ENCODE data around the gene ATG16L2. TPM values are rescaled to one million over a fixed set of nuclear protein-coding genes. Genes with fewer than 3 reads are reported as not detected.
"Not testable (repeated sequence)": the region's sequence is repeated elsewhere in the genome, so short reads cannot be mapped to it uniquely, and the experiment has no call there.

ATG16L2 gene
- polyA plus RNA-seq, 1 donor = 17.9 TPM

DNA sequence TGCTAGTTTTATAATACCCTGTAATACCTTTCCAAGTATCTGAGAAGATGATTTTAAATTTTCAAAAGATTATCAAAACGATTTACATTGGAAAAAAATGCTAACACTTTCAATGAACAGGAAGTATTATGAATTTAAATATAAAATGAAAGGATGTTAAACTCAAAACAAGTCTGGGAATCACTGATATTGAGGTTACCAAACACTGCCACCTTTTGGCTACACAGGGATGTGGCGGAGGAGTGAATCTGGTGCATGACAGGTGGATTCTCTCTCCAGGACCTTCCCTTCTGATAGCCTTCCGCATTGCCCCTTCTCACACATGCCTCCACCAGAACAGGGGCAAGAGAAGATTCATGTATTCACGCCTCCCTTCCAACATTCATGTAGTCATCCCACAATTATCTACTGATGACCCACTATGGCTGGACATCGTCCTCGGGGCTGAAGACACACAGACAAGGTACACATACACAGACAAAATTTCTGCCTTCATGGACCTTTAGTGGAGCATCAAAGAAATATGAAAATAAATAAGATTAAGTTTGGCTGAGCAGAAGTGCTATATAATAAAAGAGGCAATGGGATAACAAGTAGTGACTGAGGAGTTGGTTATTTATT, 34.7 kb downstream of the ATG16L2 start:
- no peak for DNase-seq

DNA sequence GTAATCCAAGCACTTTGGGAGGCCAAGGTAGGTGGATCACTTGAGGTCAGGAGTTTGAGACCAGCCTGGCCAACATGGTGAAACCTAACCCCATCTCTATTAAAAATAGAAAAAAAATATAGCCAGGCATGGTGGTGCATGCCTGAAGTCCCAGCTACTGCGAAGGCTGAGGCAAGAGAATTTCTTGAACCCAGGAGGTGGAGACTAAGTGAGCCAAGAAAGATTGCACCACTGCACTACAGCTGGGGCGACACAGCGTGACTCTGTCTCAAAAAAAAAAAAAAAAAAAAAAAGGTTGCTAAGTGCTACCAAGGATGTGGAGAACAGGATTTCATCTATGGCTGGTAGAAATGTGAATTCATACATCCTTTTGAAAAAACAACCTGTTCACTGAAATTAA, 36.6 kb downstream of the ATG16L2 start:
- no peak for DNase-seq

DNA sequence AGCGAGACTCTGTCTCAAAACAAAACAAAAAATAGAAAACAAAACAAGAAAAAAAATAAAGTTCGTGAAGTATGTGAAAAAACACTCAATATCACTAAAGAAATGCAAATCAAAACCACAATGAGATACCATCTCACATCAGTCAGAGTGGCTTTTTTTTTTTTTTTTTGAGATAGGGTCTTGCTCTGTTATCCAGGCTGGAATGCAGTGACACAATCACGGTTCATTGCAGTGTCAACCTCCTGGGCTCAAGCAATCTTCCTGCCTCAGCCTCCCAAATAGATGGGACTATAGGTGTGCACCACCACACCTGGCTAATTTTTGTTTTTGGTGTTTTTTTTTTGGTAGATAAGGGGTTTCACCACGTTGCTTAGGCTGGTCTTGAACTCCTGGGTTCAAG, 37.5 kb downstream of the ATG16L2 start:
- DNase-seq = no peak

DNA sequence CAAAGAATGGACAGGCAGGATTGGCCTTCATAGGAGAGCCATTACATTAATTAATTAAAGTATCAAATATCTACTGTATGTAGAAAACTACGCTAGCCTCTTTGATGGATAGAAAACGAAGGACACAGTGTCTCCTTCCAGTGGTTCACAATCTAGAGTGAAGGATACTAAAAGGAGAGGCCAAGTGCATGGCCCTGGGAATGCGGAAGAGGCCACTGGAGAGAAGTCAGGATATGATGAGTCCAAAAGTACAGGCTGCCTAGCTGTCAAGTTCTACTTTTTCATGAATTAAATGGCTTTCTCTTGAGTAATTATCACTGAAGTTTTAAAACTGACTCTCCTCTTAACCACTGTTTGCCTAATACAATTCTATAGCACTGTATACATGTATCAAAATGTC, 41.9 kb downstream of the ATG16L2 start:
- DNase-seq = no peak

DNA sequence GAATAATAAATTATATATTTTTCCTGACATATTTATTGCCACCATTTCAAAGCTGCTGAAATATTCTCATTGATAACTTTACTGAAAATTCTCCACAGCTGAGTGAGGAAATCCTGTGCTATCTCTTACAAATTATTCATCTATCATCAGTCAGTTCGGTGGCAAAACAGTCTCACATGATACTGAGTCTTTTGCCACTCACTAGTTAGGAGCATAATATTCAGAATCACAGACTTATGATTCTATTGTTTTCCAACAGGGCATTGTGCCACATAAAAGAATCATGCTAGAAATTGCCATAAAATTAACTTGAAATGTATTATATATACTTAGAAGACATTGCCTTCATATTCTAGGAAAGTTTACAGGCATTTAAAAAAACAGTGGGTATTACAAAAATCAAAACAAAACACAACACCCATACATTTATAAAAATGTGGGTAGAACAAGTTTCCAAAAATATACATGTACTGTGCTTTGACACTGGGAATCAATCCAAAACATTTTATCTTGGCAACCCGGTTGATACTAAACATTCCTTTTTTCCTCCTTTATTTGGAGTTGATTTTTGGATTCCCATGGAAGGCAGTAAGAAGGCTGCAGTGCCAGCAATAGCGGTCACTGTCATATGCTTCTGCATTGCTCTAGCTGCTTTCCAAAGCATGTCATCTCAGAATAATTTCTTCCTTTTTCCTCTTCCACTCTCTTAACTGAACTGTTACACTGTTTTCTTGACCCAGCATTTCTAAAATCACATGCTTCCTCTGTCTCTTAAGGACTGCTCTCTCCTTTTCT, 42.5 kb downstream of the ATG16L2 start:
- DNase-seq = peak; percentile 49

DNA sequence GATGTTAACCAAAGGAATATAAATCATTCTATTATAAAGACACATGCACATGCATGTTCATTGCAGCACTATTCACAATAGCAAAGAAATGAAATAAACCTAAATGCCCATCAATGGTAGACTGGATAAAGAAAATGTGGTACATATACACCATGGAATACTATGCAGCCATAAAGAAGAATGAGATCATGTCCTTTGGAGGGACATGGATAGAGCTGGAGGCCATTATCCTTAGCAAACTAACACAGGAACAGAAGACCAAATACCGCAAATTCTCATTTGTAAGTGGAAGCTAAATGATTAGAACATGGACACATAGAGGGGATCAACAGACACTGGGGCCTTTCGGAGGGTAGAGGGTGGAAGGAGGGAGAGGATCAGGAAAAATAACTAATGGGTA, 44.1 kb downstream of the ATG16L2 start:
- not testable (repeated sequence) for DNase-seq

DNA sequence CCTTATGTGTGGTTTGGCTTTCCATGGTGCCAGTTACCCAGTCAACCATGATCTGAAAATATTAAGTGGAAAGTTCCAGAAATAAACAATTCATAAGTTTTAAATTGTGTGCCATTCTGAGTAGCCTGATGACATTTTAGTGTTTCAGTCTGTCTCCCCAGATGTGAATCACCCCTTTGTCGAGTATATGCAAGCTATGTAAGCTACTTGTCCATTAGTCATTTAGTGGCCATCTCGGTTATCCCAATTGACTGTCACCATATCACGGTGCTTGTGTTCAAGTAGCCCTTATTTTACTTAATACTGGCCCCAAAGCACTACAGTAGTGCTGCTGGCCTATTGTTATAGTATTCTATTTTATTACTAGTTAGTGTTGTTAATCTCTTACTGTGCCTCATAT, 44.9 kb downstream of the ATG16L2 start:
- no peak for DNase-seq

DNA sequence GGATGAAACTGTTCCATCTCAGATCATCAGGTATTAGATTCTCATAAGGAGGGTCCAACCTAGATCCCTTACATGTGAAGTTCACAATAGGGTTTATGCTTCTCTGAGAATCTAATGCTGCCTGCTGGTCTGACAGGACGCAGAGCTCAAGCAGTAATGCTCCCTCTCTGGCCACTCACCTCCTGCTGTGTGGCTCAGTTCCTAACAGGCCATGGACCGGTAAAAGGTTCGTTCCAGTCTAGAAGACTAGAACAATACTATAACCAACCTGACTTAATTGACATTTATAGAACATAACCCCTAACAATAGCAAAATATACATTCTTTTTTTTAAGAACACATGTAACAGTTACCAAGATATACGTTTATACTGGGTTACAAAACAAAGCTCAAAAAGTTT, 45.8 kb downstream of the ATG16L2 start:
- DNase-seq = no peak

DNA sequence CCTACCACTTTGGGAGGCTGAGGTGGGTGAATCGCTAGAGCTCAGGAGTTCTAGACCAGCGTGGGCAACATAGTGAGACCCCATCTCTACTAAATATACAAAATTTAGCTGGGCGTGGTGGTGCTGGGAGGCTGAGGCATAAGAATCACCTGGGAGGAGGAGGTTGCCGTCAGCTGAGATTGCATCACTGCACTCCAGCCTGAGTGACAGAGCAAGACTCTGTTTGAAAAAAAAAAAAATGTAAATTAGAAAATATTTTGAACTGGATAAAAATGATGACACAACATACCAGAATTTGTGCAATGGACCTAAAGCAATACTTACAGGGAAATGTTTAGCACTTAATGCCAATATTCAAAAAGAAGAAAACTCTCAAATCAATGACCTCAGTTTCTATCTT, 46.4 kb downstream of the ATG16L2 start:
- DNase-seq = no peak

DNA sequence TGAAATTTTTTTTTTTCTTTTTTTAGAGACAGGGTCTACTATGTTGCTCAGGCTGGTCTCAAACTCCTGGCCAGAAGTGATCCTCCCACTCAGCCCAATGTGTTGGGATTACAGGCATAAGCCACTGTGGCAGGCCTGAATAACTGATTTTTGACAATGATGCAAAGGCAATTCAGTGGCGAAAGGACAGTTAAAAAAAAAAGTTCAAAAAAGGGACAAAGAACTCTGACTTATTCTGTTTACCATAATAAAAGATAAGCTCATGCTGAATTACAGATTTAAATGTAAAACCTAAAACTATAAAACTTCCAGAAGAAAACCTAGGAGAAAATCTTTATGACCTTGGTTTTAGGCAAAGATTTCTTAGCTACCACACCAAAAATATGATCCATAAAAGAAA, 48.9 kb downstream of the ATG16L2 start:
- DNase-seq = no peak

DNA sequence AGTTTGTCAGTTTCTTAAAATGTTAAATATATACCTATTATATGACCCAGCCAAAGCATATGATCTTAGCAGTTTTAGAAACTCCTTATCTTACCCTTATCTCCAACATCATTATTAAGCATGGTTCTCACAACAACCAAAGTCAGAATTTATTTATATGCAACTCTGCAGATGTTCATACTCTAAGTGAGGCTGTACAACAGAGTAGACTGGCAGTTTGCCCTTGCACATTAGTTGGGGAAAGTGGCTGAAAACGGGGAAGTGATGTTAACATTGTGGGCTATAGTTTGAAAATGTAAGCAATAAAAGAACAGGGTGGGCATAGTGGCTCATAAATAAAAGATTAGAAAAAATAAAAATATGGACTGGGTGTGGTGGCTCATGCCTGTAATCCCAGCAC, 49.7 kb downstream of the ATG16L2 start:
- no peak for DNase-seq

DNA sequence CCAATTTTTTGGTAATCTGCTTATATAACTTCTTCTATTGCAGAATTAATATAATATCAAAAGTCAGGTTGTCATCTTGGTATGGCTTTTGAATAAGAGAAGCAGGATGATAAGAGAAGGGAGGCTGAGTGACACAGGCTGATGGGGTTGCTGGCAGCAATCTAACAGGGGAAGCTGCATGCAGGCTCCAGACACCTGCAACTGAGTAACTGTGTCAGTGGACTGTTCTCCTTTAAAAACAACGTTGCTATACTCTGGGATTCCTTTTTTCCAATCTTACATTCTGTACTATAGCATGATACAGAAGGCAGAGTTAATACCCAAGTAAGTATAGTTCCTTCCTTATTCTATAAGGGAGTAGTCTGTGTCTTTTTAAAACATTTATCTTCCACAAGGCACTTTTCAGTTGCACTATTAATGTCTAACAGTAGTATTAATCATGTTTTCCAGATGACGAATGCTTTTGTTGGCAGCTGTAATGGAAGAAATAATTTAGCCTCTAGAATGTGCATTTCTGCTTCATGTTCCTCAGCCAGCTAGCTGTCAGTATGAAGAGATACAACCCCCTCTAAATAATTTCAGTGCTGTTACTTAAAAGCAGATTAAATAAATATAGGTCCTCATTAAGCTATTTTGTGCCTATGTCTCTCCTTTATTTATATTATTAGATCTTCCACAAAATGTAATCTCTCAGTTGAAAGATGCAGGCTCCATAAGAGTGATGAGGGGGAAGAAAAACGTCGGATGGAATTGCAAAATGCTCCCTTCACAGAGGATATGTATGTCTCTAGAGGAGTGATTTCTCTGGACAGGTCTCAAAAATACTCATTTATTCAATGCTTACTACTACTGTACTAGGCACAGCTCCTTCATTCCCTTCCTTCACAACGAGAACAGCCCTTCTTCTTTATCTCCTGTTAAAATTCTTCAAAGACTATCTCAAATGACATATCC, 50.8 kb downstream of the ATG16L2 start:
- DNase-seq = peak; percentile 80

DNA sequence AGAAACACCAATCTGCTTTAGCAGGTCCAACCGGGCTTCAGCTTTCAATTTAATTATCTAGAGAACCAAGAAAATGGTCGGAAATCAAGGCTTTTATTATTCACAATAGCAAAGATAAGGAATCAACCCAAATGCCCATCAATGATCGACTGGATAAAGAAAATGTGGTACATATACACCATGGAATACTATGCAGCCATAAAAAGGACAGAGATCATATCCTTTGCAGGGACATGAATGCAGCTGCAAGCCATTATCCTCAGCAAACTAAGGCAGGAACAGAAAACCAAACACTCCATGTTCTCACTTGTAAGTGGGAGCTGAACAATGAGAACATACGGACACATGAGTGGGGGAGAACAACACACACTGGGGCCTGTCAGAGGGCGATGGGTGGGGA, 53.8 kb downstream of the ATG16L2 start:
- no peak for DNase-seq

DNA sequence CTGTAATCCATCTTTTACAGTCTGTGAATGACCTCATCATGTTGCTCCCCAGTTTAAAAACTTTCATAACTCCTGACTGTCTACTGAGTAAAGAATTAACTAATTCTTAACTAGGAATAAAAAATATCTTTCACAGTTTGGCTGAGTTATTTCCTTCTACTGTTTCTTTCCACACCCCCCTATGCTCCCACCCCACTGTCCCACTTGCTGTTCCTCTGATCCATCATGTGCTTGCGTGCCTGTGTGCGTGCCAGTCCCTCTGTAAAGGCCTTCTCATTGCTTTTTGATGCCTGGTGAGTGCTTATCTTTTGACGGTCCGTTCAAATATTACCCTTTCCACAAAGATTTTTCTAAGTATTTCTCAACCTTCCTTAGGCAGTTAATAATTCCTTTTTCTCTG, 55.6 kb downstream of the ATG16L2 start:
- DNase-seq = no peak

DNA sequence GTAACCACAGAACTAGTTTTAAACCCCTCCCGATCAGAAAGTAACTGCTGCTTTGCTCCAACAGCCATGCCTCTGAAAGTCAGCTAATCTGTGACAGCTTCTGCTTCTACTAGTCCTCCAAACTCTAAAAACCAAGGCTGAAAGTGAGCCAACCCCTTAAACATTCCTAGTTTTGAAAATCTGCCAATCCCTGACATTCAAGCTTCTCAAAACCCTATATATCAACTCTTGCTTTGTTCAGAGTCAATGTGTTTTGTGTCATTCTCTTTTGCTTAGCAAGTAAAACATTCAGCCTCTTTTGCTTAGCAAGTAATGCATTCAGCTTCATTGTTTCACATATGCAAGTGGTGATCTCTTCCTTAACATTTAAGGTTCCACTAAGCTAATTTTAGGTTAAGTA, 56.9 kb downstream of the ATG16L2 start:
- DNase-seq = no peak

DNA sequence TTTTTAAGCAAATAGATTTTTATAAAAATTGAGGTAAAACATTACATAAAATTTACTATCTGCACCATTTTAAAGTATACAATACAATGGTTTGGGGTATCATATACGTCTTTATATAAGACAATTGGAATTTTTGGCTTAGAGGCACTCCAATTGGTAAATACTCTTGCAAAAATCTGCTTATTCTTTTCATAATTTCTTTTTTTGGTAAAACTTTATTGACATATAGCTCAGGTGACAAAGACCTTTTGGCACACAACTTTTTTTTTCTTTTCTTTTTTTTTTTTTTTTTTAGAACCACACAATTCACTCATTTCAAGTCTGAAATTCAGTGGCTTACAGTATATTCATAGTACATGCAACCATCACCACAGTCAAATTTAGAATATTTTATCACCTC, 57.8 kb downstream of the ATG16L2 start:
- DNase-seq = no peak

DNA sequence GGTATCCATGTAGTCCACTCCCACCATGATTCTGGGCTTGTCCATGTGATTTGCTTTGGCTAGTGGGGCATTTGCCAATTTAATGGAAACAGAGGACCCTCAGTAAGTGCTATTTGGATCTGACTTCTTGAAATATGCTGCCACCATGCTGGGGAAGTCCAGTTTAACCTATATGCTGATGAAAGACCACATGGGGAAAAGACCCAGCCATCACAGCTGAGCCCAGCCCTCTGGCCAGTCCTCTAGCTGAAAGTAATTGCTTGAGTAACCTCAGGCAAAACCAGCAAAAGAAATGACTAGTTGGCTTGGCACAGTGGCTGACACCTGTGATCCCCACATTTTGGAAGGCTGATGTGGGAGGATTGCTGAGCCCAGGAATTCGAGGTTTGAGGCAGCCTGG, 61.5 kb downstream of the ATG16L2 start:
- DNase-seq = no peak

DNA sequence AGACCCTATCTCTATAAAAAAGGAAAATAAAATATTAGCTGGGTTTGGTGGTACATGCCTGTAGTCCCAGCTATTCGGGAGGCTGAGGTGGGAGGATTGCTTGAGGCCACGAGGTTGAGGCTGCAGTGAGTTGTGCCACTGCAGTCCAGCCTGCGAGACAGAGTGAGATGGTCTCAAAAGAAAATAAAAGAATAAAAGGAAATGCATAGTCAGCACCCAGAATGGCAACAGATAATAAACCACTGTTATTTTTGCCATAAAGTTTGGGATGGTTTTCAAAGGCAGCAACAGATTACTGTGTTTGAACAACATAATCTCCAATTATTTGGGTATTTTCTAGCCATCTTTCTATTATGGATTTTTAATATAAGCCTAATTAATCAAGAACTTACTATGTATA, 61.9 kb downstream of the ATG16L2 start:
- no peak for DNase-seq

Other genes with a start within 250 kb of the ATG16L2 start
- 22.4 TPM for gene PDE2A, start 140.0 kb upstream of the ATG16L2 start, polyA plus RNA-seq (ENCODE audit: insufficient read length)
- gene ARAP1, start 62.0 kb upstream of the ATG16L2 start, polyA plus RNA-seq (ENCODE audit: insufficient read length) = 61.4 TPM
- 62.3 TPM for gene STARD10, start 20.4 kb upstream of the ATG16L2 start, polyA plus RNA-seq (ENCODE audit: insufficient read length)

Data from hindlimb muscle (tissue), 1 donor.